HEK293T (cell line): Measurements from ENCODE around the gene ANK3.

Experiments
- BHLHE40 ChIP-seq: fragments of 450-650 bp; IDR thresholded peaks from 2 replicates; pipeline ENCODE4 v1.6.1; 2016; ENCODE audit warnings: mild to moderate bottlenecking, moderate library complexity, borderline replicate concordance
- FOXK2 ChIP-seq: fragments of 450-650 bp; IDR thresholded peaks from 2 replicates; pipeline ENCODE4 v1.6.1; 2016; ENCODE audit warnings: mild to moderate bottlenecking
- FOXM1 ChIP-seq: fragments of 450-650 bp; IDR thresholded peaks from 2 replicates; pipeline ENCODE4 v1.6.1; 2017; ENCODE audit warnings: mild to moderate bottlenecking, borderline replicate concordance
- SUZ12 ChIP-seq: fragments of 450-650 bp; IDR thresholded peaks from 2 replicates; pipeline ENCODE4 v1.6.1; 2016; ENCODE audit warnings: mild to moderate bottlenecking
- ZNF384 ChIP-seq: fragments of 450-650 bp; IDR thresholded peaks from 2 replicates; pipeline ENCODE4 v1.6.1; 2016

GRCh38 chr10:60041489-60042133, 348.1 kb downstream of the ANK3 start:
- TF ChIP-seq FOXK2 (no peak), FOXM1 (no peak), SUZ12 (no peak), BHLHE40 (no peak), ZNF384 (no peak)
